HFFc6 (cell line): Measurements from ENCODE around the gene SUGT1. TPM values are rescaled to one million over a fixed set of nuclear protein-coding genes. Genes with fewer than 3 reads are reported as not detected.
"Not testable (repeated sequence)": the region's sequence is repeated elsewhere in the genome, so short reads cannot be mapped to it uniquely, and the experiment has no call there.

Experiments used
- DNase-seq: peaks from one replicate; pipeline ENCODE4 v3.0.0-alpha.2; 2018
- H3K27ac Mint-ChIP-seq: 2 replicates; pipeline ENCODE4 v1.8.0; 2020; ENCODE audit warnings: mild to moderate bottlenecking, mixed read lengths
- H3K27me3 Mint-ChIP-seq: 2 replicates; pipeline ENCODE4 v1.8.0; 2021; ENCODE audit warnings: mild to moderate bottlenecking, moderate library complexity, mixed read lengths; ENCODE audit not compliant: insufficient read depth
- H3K36me3 Mint-ChIP-seq: 2 replicates; pipeline ENCODE4 v1.8.0; 2021; ENCODE audit warnings: low read depth, mixed read lengths
- H3K4me1 Mint-ChIP-seq: 2 replicates; pipeline ENCODE4 v1.8.0; 2020; ENCODE audit warnings: low read depth, mixed read lengths
- H3K4me3 Mint-ChIP-seq: 2 replicates; pipeline ENCODE4 v1.8.0; 2020; ENCODE audit warnings: mild to moderate bottlenecking, moderate library complexity, mixed read lengths
- H3K9me3 Mint-ChIP-seq: 2 replicates; pipeline ENCODE4 v1.8.0; 2020; ENCODE audit warnings: mild to moderate bottlenecking, mixed read lengths
- CTCF ChIP-seq: fragments of 200-600 bp; sonication (generic); IDR thresholded peaks from 2 replicates; pipeline ENCODE4 v1.5.0; 2021; ENCODE audit warnings: antibody characterized with exemption, mild to moderate bottlenecking
- long read RNA-seq: library from polyadenylated mRNA; unstranded; transcript quantifications from one replicate; pipeline ENCODE4 v2.0.0, GENCODE V29; 2019
- total RNA-seq, 6 experiments: library from RNA; stranded (reverse); fragmentation: NEBNext Ultra II Directional; extraction: Animal tissue kit (Norgen Biotek cat#: 25700); gene quantifications; 2 replicates in 1 of 6; 3 replicates in 5 of 6; pipeline ENCODE4 v1.2.3, GENCODE V29; 2021

SUGT1 gene
- total RNA-seq, result 10 to 100 TPM; 66.0 to 83.5 (median 67.8) TPM
- long read RNA-seq, partial matches to known transcripts, result 6 of 30 reads
- long read RNA-seq, other reads (novel, unspliced or antisense), result 24 of 30 reads

DNA sequence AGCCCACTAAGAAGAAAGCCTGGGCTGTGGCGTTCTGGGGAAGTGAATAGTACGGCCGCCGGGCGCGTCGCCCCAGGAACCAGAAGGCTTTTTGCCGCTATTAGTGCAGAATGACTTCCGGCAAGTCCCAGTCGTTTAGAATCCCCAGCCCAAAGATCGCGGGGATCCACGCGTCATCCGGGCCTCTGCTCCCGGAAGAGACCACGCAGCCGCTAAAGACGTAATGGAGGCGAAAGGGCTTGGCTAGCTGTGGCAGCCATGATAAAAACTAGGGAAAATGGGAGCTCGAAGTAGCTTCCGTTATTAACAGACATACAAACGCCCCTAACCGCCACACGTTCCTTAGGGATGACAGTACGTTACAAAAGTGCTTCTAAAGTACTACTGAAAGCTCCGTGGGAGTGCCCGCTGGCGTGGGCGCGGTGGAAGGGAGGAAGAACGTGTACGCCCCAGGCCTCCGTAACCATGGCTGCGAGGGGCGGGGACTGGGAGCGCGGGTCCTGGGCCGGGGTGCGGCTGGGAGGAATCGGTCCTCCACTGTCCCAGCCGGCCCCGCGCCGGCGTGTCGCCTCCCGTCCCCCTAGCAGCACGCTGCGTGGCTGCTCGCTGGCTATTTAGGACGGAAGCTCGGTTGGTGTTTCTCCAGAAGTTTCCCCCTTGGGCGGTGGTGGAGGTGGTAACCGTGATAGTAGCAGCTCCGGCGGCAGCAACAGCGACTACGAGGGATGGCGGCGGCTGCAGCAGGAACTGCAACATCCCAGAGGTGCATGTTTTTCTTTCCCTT is at the start of gene SUGT1:
Gene SUGT1 (plus strand): TSS at position 641 of the 784 bp plus-strand sequence. CDS start 85 bp downstream, at position 726.
- peaks cover 29% of the 10 kb centered on the region for H3K36me3 Mint-ChIP-seq
- H3K27me3 Mint-ChIP-seq, result no peaks in the 10 kb centered on the region
- peak; percentile 81; the same call in 1 of the 2 replicates for TF ChIP-seq CTCF
- H3K4me3 Mint-ChIP-seq, result no peak within 1 kb of the TSS
- H3K4me1 Mint-ChIP-seq, result peaks cover 9% of the 10 kb centered on the region
- no peaks in the 10 kb centered on the region for H3K9me3 Mint-ChIP-seq
- DNase-seq, result peak; percentile 99
- H3K27ac Mint-ChIP-seq, result no peak within 1 kb of the TSS

- peaks cover 30% of the 10 kb centered on the region for H3K4me1 Mint-ChIP-seq
- H3K4me3 Mint-ChIP-seq, H3K9me3 Mint-ChIP-seq, H3K27ac Mint-ChIP-seq, H3K27me3 Mint-ChIP-seq, H3K36me3 Mint-ChIP-seq, DNase-seq: not testable (repeated sequence)
Measured at GRCh38 chr13:52603316-52603715, 49.3 kb upstream of the SUGT1 start.

DNA sequence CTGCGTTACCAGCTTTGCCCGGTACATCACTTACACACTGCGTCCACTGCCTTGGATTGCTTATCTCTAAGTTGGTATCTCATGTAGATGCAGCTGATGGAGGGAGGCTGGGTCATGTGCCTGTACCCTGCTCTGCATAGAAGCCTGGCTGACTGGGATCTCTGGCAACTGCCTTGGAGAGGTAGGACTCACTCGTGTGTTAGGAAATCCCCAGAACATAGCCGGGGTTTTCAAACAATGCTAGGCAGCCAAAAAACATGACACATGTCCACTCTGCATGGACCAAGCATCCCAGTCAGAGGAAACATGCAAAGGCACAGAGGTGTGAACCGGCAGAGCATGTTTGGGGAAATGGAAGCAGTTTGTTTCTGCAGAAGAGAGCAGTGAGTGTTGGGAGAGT is 46.5 kb upstream of the SUGT1 start:
- DNase-seq, H3K27ac Mint-ChIP-seq, H3K36me3 Mint-ChIP-seq, H3K27me3 Mint-ChIP-seq, H3K9me3 Mint-ChIP-seq, H3K4me3 Mint-ChIP-seq: not testable (repeated sequence)
- H3K4me1 Mint-ChIP-seq, result peaks cover 11% of the 10 kb centered on the region; the same call in 1 of the 2 replicates

DNA sequence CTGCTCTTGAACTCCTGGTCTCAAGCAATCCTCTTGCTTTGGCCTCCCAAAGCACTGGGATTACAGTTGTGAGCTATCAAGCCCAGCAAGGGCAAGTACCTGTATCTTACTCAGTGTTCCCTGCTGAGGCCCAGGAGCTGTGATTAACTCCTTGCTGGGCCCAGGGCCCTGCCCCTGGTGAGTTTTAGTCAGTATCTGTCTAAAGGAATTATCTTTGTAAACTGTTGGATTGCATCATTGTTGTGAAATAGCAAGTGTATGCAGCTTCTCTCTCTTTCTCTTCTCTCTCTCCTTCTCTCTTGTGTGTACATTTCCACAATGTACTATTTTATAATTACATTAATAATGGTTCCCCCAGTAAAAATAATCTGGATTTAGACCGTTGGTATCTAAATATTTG is 45.8 kb upstream of the SUGT1 start:
- DNase-seq, H3K27me3 Mint-ChIP-seq, H3K4me1 Mint-ChIP-seq, H3K9me3 Mint-ChIP-seq, H3K36me3 Mint-ChIP-seq, H3K27ac Mint-ChIP-seq, H3K4me3 Mint-ChIP-seq: not testable (repeated sequence)

DNA sequence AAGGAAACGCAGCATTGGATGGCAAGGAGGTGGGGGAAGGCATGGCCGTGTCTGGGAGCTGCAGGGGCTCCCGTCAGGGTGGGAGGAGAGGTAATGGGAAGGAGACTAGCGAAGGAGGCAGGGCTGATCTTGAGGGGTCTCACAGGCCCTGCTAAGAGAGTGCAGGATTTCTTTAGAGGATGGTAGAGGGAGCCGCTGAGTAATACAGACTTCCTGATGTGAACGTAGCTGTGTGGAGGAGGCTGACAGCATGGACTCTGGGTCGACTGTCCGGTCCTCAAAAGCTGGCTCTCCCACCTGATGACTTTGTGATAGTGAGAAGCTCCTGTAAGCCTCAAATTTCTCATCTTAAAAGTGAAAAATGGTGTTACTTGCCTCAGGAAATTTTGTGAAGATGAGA is 44.5 kb upstream of the SUGT1 start:
- not testable (repeated sequence) for H3K36me3 Mint-ChIP-seq, H3K9me3 Mint-ChIP-seq, DNase-seq, H3K4me3 Mint-ChIP-seq, H3K27me3 Mint-ChIP-seq, H3K27ac Mint-ChIP-seq, H3K4me1 Mint-ChIP-seq

DNA sequence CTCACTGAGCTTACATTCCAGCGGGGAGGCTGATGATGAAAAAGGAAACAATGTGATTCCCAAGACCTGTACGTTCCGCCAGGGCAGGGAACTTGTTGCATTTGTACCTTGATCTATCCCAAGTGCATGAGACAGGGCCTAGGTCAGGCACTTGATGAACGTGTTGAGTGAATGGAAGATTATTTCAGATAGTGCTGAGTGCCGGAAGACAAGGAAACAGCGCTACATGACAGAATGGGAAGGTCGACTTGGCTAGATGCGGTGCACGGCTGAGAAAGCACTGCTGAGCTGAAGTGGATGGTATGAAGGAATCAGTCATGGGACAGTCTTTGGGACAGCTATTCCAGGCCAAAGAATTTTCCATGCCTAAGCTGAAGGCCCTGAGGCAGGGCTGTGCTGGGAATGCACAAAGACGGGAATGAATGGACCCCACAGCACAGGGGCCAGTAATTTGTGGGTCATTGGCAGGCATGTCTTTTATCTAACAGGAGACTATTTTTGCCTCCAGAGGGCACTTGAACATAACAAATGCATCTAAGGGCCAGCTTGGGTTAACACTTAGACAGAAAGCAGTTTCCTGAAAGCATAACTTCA is 43.5 kb upstream of the SUGT1 start:
- not testable (repeated sequence) for H3K4me3 Mint-ChIP-seq, H3K4me1 Mint-ChIP-seq, H3K36me3 Mint-ChIP-seq, H3K27ac Mint-ChIP-seq, H3K27me3 Mint-ChIP-seq, H3K9me3 Mint-ChIP-seq
- peak; percentile 65 for TF ChIP-seq CTCF
- peak; percentile 35 for DNase-seq

DNA sequence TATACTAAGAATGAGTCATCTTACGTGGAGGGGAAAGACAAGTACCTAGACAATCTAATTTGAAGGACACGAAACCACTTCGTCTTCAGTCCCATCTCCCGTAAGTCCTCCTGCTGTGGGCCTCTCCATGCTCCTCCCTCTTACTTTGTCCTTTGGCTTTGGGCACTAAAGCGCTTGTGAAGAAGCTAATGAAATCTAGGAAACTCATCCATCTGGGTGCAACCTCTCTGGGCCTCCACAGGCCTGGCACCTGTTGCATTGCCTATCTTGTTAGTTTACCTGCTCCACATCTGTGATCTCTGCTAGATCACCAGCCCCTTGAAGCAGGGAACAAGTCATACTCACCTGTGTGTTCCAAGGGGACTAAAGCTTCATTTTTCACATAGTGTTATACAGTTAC is 42.5 kb upstream of the SUGT1 start:
- H3K4me1 Mint-ChIP-seq, H3K4me3 Mint-ChIP-seq, H3K9me3 Mint-ChIP-seq, DNase-seq, H3K27ac Mint-ChIP-seq, H3K36me3 Mint-ChIP-seq, H3K27me3 Mint-ChIP-seq: not testable (repeated sequence)

DNA sequence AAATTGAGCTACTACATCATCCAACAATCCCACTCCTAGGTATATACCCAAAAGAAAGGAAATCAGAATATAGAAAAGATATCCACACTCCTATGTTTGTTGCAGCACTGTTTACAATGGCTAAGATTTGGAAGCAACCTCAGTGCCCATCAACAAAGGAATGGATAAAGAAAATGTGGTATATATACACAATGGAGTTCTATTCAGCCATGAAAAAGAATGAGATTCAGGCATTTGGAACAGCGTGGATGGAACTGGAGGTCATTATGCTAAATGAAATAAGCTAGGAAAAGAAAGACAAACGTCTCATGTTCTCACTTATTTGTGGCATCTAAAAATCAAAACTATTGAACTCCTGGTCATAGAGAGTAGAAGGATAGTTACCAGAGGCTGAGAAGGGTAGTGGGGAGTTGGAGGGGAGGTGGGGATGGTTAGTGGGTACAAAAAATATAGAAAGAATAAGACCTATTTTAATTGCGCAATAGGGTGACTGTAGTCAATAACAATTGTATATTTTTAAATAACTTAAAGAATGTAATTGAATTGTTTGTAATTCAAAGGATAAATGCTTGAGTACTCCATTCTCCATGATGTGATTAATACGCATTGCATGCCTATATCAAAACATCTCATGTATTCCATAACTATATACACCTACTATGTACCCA is 37.4 kb upstream of the SUGT1 start:
- H3K27ac Mint-ChIP-seq, result no peak overlapping the region
- no peak for TF ChIP-seq CTCF
- H3K27me3 Mint-ChIP-seq, result no peaks in the 10 kb centered on the region; the same call in 1 of the 2 replicates
- no peak for DNase-seq
- H3K4me3 Mint-ChIP-seq, result no peak overlapping the region
- H3K36me3 Mint-ChIP-seq, result no peaks in the 10 kb centered on the region
- H3K9me3 Mint-ChIP-seq, result no peaks in the 10 kb centered on the region; the same call in 1 of the 2 replicates
- peaks cover 11% of the 10 kb centered on the region for H3K4me1 Mint-ChIP-seq
